ENCODE results near the gene NATD1. TPM values are rescaled to one million over a fixed set of nuclear protein-coding genes. Genes with fewer than 3 reads are reported as not detected.

The NATD1 gene
- polyA plus RNA-seq, 2 donors = 2.3 to 3.2 TPM

- Histone ChIP-seq H3K27ac (ENCODE audit: low read depth in 2 of 2, low read length in 1 of 2) (no peak overlapping the region), H3K36me3 (ENCODE audit: control insufficient read depth in 2 of 2, insufficient read depth in 2 of 2, low read length in 1 of 2) (peaks cover 3 to 5% of the 10 kb centered on the region in 2 donors), H3K9me3 (ENCODE audit: control insufficient read depth in 2 of 2, insufficient read depth in 1 of 2, low read depth in 1 of 2, low read length in 1 of 2) (no peaks in the 10 kb centered on the region), H3K4me3 (ENCODE audit: low read depth in 1 of 2, low read length in 2 of 2) (no peak overlapping the region), H3K4me1 (ENCODE audit: control insufficient read depth in 2 of 2, insufficient read depth in 2 of 2, low read length in 1 of 2) (peaks cover 2 to 3% of the 10 kb centered on the region in 2 donors), H3K27me3 (ENCODE audit: control insufficient read depth in 1 of 2, insufficient read depth in 2 of 2, low read length in 2 of 2) (no peaks in the 10 kb centered on the region)
- 92 to 95% methylated on average over 4 of the region's 4 CpGs for WGBS, 2 donors
Measured at GRCh38 chr17:21189361-21189760, 63.8 kb downstream of the NATD1 start.

Other genes with a start within 250 kb of the NATD1 start
- gene USP22, start 210.4 kb downstream of the NATD1 start, polyA plus RNA-seq = 10 to 100 TPM; 19.6 to 29.9 TPM
- 10 to 100 TPM; 18.8 to 19.4 TPM for gene DHRS7B, start 126.4 kb downstream of the NATD1 start, polyA plus RNA-seq
- 10 to 100 TPM; 28.0 TPM for gene TMEM11, start 39.2 kb downstream of the NATD1 start, polyA plus RNA-seq
- 10 to 100 TPM; 35.5 to 39.8 TPM for gene MAP2K3, start 31.3 kb upstream of the NATD1 start, polyA plus RNA-seq
- under 1 TPM; 0.06 to 0.09 TPM for gene KCNJ12, start 122.9 kb upstream of the NATD1 start, polyA plus RNA-seq